ENCODE data around the gene ASCC1.
"Not testable (repeated sequence)": the region's sequence is repeated elsewhere in the genome, so short reads cannot be mapped to it uniquely, and the experiment has no call there.

The ASCC1 gene, protein sequence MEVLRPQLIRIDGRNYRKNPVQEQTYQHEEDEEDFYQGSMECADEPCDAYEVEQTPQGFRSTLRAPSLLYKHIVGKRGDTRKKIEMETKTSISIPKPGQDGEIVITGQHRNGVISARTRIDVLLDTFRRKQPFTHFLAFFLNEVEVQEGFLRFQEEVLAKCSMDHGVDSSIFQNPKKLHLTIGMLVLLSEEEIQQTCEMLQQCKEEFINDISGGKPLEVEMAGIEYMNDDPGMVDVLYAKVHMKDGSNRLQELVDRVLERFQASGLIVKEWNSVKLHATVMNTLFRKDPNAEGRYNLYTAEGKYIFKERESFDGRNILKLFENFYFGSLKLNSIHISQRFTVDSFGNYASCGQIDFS

DNA sequence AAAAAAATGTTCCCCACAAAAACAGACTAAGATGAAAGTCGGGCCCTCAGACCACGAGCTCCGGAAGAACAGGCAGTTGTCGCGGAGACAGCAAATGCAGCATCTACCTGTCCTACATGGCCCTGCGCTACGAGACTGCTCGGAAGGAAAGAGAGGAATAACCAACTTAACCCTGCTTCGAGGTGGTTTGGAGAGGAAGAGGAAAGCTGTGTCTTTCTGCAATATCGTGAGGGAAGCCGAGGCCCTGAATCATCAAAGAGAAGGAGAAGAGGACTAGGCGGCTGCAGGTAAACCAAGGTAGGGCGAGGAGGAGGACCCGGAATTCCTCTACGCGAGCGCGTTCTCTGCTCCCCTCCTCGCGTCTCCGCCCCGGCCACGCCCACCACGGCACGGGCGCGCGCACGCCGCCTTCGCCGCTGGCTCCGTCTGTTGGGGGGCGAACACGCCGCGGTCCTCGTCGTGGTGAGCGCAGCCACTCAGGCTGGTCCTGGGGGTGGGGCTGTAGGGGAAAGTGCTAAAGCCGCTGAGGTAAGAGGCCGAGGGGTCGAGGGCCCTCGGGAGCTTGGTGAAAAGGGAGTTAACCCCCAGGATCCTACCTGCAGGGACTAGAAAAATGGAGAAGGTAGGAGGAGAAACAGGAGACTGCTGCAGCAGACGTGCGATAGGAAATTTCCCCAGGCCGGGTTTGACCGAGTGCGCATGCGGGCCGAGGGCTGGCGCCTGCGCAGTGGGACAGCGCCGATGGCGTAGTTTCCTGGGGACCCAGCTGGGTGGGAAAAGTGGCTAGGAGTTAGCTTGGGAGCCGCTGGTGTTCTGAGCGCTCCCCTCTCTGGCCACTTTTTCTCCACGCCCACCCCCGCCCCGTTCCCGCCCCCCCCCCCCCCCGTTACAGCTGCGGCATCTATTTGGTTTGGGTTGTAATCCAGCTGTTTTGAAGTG lies at the start of gene ASCC1, which contains the start of gene ANAPC16:
TSS of gene ASCC1 (minus strand) at position 666 of the 939 bp plus-strand sequence. CDS start 2,978 bp downstream, outside the sequence.
TSS of gene ANAPC16 (plus strand) at position 402 of the 939 bp plus-strand sequence. CDS start 7,903 bp downstream, outside the sequence.
- DNase-seq, result peak; percentile 96

DNA sequence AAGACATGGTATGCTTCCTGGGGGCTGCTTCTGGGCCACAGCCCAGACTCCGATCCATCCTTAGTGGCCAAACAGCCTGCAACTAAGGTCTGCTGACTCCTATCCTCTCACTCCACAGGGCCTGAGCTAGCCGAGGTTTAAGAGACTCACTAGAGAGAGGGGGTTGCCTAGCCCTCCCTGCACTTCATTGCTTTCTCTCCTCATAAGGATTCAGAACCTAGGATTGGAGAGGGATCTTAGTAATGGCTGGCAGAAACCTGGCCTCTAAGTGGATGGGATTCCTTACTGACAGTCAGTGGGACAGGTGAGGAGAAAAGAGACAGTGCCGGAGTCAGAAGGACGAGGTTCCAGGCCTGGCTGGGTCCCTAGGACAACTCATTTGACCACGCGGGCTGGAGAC lies 49.4 kb upstream of the ASCC1 start:
- DNase-seq, result no peak

- no peak for DNase-seq
These were observed 48.5 kb upstream of the ASCC1 start for GRCh38 chr10:72264536-72264935.

DNA sequence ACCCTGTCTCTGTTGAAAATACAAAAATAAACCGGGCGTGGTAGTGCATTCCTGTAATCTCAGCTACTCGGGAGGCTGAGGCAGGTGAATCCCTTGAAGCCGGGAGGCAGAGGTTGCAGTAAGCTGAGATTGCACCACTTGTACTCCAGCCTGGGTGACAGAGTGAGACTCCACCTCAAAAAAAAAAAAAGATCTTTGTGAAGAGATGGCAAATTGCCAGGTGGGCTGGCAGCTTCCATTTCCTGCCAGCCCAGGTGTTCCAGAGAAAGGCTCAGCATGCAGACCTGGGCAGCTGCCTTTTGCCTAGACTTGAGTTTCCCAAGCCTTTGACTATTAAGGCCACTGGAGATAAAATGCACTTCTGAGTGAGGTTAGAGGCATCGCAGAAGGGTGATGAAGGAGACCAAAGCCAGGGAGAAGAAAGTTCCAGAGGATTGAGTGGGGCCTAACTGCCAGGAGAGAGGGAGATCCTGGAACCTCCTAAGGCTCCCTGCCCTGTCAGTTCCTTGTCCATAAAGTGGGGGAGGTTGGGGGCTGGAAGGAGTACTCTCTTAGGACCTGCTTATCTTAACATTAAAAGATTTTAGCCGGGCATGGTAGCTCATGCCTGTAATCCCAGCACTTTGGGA lies 47.7 kb upstream of the ASCC1 start:
- DNase-seq, result no peak

GRCh38 chr10:72261784-72262404 lies 45.8 kb upstream of the ASCC1 start:
- no peak for DNase-seq

DNA sequence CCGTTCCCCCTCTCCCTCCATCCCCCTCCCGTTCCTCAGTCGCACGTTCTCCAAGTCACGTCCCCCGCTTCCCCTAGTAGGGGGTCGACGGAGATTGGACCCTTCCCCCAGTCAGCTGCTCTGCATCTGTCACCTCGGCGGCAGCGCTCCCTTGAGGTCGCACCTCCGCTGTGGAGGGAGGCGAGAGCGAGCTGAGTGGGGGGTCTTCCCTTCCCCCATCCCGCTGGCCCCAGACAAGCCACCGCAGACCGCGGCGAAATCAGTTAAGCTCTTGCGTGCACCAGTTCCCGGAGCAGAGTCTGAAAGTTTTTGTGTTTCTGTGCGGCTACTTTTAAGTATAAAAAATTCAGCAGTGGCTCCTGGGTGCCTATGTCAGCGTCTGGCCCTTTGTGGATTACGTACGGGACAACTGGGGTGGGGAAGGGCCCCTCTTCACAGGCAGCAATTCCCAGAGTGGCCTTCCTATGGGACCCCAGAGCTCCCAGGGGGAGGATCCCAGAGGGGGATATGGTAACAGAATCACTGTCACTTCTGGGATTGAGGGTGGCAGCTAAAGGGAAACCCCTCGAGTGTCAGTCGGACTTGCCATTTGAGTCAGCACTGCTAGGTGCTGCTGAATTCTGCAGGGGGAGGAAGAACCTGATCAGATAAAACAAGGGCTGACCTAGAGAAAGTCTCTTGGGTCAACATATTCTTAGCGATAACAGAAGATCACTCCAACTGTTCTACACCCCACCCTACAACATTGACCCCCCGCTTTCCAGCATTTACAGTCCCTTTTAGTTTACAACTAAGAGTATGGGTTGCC lies 45.1 kb upstream of the ASCC1 start:
- peak; percentile 93 for DNase-seq

DNA sequence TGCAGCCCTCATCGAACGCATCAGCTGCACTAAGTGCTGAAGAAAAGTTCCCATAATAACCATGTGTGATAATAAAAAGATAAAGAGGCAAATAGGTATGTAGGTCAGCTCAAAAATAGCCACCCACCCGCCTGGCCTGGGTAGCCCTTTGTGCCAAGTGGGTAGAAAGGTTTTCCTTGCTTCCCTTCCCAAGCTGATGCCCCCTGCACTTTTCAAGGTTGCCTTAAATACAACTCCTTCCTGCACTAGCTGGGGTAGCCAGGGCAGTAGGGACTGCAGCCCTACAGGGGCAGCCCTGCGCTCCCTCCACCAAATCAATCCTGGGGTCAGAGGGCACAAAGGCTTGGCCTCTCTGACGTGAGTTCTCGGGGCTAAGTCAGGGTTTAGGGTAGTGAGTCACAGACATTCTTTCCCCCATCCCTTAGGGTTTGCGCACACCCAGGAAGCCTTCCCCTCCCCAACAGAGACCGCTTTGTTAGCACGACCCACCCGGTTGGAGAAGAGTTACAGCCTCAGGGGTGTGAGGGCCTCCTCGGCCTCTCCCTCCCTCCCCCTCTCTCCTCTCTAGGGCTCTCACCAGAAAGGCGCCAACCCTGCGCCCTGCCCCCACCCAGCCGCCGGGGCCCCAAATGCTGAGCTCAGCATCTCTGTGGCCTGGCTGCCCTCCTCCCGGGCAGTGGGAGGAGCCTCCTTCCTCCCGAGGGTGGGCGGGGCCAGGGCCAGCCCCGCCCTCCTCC lies 44.3 kb upstream of the ASCC1 start:
- DNase-seq, result peak; percentile 96

GRCh38 chr10:72259491-72260238 lies 43.6 kb upstream of the ASCC1 start:
- DNase-seq, result no peak

DNA sequence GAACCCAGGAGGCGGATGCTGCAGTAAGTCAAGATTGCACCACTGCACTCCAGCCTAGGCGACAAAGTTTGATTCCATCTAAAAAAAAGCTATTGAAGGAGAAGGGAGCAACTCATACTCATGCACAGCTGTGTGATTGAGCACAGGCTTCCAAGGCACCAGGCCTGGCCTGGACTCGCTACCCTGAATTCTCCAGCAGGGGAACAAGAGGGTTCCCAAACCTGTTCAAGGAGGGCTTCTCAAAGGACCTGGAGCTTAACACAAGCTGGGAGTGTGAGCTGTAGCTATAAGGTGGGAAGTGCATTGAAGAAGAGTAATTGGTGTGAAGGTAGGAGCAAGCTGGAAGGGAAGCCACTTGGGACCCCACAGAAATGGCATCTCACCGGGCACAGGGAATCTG lies 42.5 kb upstream of the ASCC1 start:
- no peak for DNase-seq

- DNase-seq, result no peak
These were observed 41.2 kb upstream of the ASCC1 start for GRCh38 chr10:72257051-72257892.

GRCh38 chr10:72255977-72256729 lies 40.1 kb upstream of the ASCC1 start:
- no peak for DNase-seq

DNA sequence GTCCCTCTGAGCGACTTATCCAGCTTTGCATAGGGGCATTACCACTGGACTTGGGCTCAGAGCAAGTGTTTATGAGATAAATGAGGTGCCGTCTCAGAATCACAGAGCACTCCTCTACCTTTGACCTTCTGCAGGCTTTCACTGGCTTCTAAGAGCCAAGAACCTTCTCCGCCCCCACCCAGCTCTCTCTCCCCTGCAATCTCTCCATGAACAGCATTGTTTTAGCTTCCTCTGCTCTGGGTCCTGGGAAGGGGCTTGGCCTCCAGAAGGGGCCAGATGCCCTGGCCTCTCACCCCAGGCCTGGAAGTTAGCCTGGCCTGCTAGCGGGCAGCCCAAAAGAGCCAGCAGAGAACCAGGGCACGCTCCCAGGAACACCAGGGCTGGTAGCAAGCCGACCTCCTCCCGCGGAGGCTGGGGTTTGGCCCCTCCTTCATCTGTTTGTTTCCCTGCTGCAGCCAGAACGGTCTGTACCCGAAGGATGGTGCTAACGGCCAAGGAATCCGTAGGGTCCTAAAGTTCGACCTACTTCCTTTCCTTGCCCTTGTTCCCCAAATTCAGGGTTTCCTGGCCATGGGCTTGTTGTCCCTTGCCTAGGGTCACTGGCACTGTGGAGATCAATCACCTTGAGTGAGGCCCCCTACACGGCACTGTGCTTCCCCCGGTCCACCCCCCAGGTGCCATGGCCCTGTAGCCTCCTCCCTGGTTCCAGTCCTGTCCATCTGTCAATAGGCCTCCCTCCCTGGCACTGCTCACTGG lies 38.9 kb upstream of the ASCC1 start:
- no peak for DNase-seq

- DNase-seq, result no peak
These were observed 37.5 kb upstream of the ASCC1 start for GRCh38 chr10:72253578-72253977.

- no peak for DNase-seq
These were observed 36.9 kb upstream of the ASCC1 start for GRCh38 chr10:72252972-72253371.

GRCh38 chr10:72251635-72252034 lies 35.6 kb upstream of the ASCC1 start:
- no peak for DNase-seq

DNA sequence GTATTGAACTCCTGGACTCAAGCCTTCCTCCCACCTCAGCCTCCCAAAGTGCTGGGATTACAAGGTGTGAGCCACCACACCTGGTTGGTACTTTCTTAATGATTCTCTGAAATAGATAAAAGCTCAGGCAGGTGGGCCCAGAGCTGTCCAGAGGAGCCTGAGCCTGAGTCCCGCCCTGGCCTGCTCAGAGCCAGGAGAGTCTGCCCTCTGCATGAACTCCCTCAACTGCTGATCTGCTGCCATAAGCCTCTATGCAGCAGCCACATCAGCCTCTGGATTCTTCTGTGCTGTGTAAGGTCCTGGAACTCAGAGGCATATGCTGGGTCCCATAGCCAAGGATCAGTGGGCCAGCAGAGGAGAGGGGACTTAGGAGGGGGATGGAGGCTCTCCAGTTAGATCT lies 34.6 kb upstream of the ASCC1 start:
- no peak for DNase-seq

GRCh38 chr10:72249176-72249862 lies 33.2 kb upstream of the ASCC1 start:
- DNase-seq, result not testable (repeated sequence)

Data from activated CD4-positive, alpha-beta T cell treated with anti-CD3 and anti-CD28 coated beads, Interleukin-10, Interleukin-2, amounts not matched to agents 100 ng/mL and 50 ng/mL, durations not matched to agents 16 hours and 8 hours (primary cell).